WERI-Rb-1 (cell line): ENCODE results near the gene L2HGDH.
"Not testable (repeated sequence)": the region's sequence is repeated elsewhere in the genome, so short reads cannot be mapped to it uniquely, and the experiment has no call there.

Source experiments
- DNase-seq: peaks from one replicate; pipeline ENCODE4 v3.0.0-alpha.2; 2020
- H3K27ac ChIP-seq: fragments of 250-450 bp; sonication (Bioruptor Pico); 2 replicates; pipeline ENCODE4 v1.5.1; 2020; ENCODE audit warnings: mild to moderate bottlenecking, moderate library complexity
- H3K27me3 ChIP-seq: fragments of 250-450 bp; sonication (Bioruptor Pico); 2 replicates; pipeline ENCODE4 v1.5.1; 2021; ENCODE audit warnings: mild to moderate bottlenecking, low read depth, moderate library complexity; ENCODE audit not compliant: insufficient read depth, severe bottlenecking
- H3K36me3 ChIP-seq: fragments of 250-450 bp; sonication (Bioruptor Pico); 2 replicates; pipeline ENCODE4 v1.5.1; 2020; ENCODE audit warnings: mild to moderate bottlenecking, moderate library complexity
- H3K4me3 ChIP-seq: 2 replicates; pipeline ENCODE4 v1.5.1; 2011; ENCODE audit warnings: low read depth, mild to moderate bottlenecking, control low read depth, low read length
- H3K9me3 ChIP-seq: fragments of 250-450 bp; sonication (Bioruptor Pico); 2 replicates; pipeline ENCODE4 v1.5.1; 2021; ENCODE audit warnings: mild to moderate bottlenecking, moderate library complexity; ENCODE audit not compliant: severe bottlenecking
- TF ChIP-seq, protein P1 (sequence below): IDR thresholded peaks from 2 replicates; pipeline ENCODE4 v1.5.1; 2011; ENCODE audit warnings: low read depth, mild to moderate bottlenecking, control low read depth, inconsistent platforms, low read length

The L2HGDH gene

DNA sequence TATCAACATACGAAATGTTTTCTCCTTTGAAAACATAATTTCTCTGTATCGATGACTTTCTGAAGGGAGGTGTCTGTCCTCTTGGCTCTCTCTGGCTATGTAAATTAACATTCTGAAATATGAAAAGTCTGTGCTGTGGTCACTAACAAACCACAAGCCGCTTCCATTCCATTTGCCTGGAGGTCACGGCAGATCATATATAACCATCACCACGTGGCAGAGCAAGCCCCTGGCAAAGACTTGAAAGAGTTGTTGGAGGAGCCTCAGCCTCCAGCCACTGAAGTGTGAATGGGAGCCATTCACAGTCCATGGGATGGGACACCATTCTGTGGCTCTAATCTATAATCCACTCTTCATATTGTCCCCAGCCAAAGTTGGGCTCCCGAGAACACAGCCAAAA, 45.1 kb upstream of the L2HGDH start:
- no peak for DNase-seq
- Histone ChIP-seq H3K9me3 (no peaks in the 10 kb centered on the region), H3K36me3 (no peaks in the 10 kb centered on the region), H3K4me3 (no peak overlapping the region), H3K27me3 (no peaks in the 10 kb centered on the region), H3K27ac (no peak overlapping the region)
- TF ChIP-seq, protein P1, sequence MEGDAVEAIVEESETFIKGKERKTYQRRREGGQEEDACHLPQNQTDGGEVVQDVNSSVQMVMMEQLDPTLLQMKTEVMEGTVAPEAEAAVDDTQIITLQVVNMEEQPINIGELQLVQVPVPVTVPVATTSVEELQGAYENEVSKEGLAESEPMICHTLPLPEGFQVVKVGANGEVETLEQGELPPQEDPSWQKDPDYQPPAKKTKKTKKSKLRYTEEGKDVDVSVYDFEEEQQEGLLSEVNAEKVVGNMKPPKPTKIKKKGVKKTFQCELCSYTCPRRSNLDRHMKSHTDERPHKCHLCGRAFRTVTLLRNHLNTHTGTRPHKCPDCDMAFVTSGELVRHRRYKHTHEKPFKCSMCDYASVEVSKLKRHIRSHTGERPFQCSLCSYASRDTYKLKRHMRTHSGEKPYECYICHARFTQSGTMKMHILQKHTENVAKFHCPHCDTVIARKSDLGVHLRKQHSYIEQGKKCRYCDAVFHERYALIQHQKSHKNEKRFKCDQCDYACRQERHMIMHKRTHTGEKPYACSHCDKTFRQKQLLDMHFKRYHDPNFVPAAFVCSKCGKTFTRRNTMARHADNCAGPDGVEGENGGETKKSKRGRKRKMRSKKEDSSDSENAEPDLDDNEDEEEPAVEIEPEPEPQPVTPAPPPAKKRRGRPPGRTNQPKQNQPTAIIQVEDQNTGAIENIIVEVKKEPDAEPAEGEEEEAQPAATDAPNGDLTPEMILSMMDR = no peak

DNA sequence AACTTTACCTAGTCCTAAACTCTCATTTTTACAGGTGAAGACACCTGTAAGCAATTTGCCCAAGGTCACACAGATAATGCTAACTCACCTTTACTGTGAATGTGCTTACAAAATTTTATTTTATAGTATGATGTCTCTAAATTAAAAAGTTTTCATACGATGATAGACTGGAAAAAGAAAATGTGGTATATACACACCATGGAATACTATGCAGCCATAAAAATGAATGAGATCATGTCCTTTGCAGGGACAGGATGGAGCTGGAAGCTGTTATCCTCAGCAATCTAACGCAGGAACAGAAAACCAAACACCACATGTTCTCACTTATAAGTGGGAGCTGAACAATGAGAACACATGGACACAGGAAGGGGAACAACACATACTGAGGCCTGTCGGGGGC, 44.3 kb upstream of the L2HGDH start:
- not testable (repeated sequence) for H3K4me3 ChIP-seq, H3K27ac ChIP-seq, H3K36me3 ChIP-seq, H3K9me3 ChIP-seq, H3K27me3 ChIP-seq, DNase-seq

DNA sequence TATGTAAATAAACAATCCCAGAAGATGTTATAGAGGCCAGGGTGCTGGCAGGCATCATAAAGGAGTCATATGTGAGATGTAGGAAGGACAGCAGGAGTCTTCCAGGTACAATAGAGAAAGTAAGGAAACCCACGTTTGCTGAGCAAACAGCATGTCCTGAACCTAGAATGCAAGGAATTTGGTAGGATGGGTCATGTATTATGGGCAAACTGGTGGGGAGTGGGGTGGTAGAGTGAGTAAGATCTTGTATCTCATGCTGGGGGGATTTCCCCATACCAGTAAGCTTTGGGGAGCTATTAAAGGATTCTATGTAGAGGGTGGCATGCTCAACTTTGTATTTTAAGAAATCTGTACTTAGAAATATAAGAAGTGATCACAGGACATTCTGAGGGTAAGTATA, 43.7 kb upstream of the L2HGDH start:
- Histone ChIP-seq H3K9me3 (no peaks in the 10 kb centered on the region), H3K27me3 (no peaks in the 10 kb centered on the region), H3K4me3 (no peak overlapping the region), H3K36me3 (no peaks in the 10 kb centered on the region), H3K27ac (no peak overlapping the region)
- DNase-seq = no peak
- TF ChIP-seq, protein P1 = no peak

DNA sequence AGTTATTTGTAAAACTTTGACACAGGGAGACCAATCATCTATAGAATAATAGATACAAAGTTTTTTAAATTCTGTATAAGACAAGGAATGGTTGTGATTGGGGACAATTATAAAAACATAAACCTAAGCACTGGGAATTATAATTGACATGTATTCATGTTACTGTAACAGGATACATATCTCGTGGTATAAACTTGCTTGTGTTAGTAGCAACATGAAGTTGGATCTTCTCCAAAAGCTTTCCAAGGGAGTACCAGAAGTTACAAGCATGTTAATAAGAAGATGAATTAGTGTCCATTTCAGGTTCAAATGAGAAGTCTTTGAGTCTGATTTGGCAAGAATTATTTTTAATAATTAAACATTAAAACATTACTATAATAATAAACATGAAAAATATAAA, 42.5 kb upstream of the L2HGDH start:
- no peak overlapping the region for H3K27ac ChIP-seq
- TF ChIP-seq, protein P1 = no peak
- no peaks in the 10 kb centered on the region for H3K9me3 ChIP-seq
- no peak overlapping the region for H3K4me3 ChIP-seq
- H3K36me3 ChIP-seq = no peaks in the 10 kb centered on the region
- DNase-seq = no peak
- no peaks in the 10 kb centered on the region for H3K27me3 ChIP-seq

DNA sequence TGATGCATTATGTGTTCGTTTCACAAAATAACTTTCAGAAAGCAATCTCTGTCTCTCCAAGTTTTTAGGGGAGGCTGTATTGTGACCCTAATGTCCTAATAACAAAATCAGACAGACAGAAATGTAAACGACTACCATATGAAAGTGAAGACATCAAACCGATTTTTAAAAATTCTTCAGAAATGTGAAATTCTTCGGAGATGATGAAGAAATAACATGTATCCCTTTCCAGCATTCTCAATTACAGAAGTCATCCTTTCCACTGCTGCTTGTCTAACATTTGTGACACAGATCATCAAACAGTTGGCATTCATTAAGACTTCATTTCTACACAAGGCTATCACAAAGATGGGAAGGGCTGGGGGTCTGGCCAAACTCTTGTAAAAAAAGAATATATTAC, 41.1 kb upstream of the L2HGDH start:
- Histone ChIP-seq H3K27me3 (no peaks in the 10 kb centered on the region), H3K27ac (no peak overlapping the region), H3K9me3 (no peaks in the 10 kb centered on the region), H3K4me3 (no peak overlapping the region), H3K36me3 (no peaks in the 10 kb centered on the region)
- TF ChIP-seq, protein P1 = no peak
- DNase-seq = no peak

DNA sequence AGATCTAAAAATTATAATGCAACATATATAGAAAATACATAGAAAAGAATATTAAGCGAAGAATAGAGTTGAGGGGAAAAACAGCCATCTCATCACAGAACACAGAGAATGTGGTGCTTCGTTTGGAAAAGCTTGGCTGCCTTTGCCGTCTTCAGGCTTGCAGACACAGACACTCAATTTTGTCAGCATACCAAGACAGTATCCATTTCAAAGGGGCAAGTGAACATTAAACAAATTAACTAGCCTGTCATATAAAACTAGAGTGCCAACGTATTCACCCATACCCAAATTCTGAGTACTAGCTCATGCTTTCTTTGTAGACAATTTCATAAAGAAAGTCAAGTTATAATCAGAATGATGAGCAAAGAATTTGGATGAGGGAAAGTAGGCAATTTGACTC, 40.6 kb upstream of the L2HGDH start:
- no peak overlapping the region for H3K27ac ChIP-seq
- DNase-seq = no peak
- H3K36me3 ChIP-seq = no peaks in the 10 kb centered on the region
- TF ChIP-seq, protein P1 = no peak
- no peak overlapping the region for H3K4me3 ChIP-seq
- no peaks in the 10 kb centered on the region for H3K27me3 ChIP-seq
- H3K9me3 ChIP-seq = no peaks in the 10 kb centered on the region
